ENCODE data around the gene LEFTY2. TPM values are rescaled to one million over a fixed set of nuclear protein-coding genes. Genes with fewer than 3 reads are reported as not detected.
"Not testable (repeated sequence)": the region's sequence is repeated elsewhere in the genome, so short reads cannot be mapped to it uniquely, and the experiment has no call there.

The LEFTY2 gene
- total and polyA plus RNA-seq, 3 experiments from 2014 or later, result not detected

- H3K4me3 ChIP-seq (ENCODE audit: low read length); H3K27ac Mint-ChIP-seq; H3K27me3 ChIP-seq (ENCODE audit: insufficient read depth, low read length, poor library complexity, severe bottlenecking); H3K9me3 Mint-ChIP-seq; POLR2A ChIA-PET; H3K4me1 ChIP-seq (ENCODE audit: insufficient read depth, low read length); H3K9me3 ChIP-seq (ENCODE audit: low read length); H3K27me3 Mint-ChIP-seq; H3K27ac ChIP-seq (ENCODE audit: low read depth, low read length); H3K4me3 Mint-ChIP-seq; DNase-seq; H3K36me3 ChIP-seq (ENCODE audit: insufficient read depth, low read length); H3K4me1 Mint-ChIP-seq: not testable (repeated sequence)
- peaks cover 0 to 28% (median 5%) of the 10 kb centered on the region in 3 donors for H3K36me3 Mint-ChIP-seq
- CTCF ChIA-PET, result interaction anchor here (0.7 to 4.6 kb wide), 17 partner anchors 13 to 656 kb away, joined by 3 to 21 read pairs (median 5); partner anchors contain the start of genes SRP9 and TMEM63A
These were observed 34.1 kb upstream of the LEFTY2 start for GRCh38 chr1:225975146-225975545.

GRCh38 chr1:225974454-225974853 lies 33.4 kb upstream of the LEFTY2 start:
- Histone ChIP-seq H3K36me3 (ENCODE audit: insufficient read depth, low read length) (peaks cover 1% of the 10 kb centered on the region), H3K27ac (ENCODE audit: low read depth, low read length) (no peak overlapping the region), H3K4me3 (ENCODE audit: low read length) (no peak overlapping the region), H3K27me3 (ENCODE audit: insufficient read depth, low read length, poor library complexity, severe bottlenecking) (no peaks in the 10 kb centered on the region), H3K9me3 (ENCODE audit: low read length) (no peaks in the 10 kb centered on the region), H3K4me1 (ENCODE audit: insufficient read depth, low read length) (no peaks in the 10 kb centered on the region)
- Mint-ChIP-seq H3K27ac (no peak overlapping the region), H3K4me1 (peaks cover 2 to 5% (median 4%) of the 10 kb centered on the region in 3 donors), H3K36me3 (peaks cover 0 to 21% (median 1%) of the 10 kb centered on the region in 3 donors), H3K4me3 (no peak overlapping the region), H3K9me3 (no peaks in the 10 kb centered on the region), H3K27me3 (no peaks in the 10 kb centered on the region)
- CTCF ChIA-PET, result interaction anchor here (1.2 to 4.6 kb wide), 8 partner anchors 14 to 655 kb away, joined by 3 to 21 read pairs (median 8); partner anchors contain the start of gene TMEM63A
- POLR2A ChIA-PET, result no interaction called here
- DNase-seq, result no peak

- H3K27ac ChIP-seq (ENCODE audit: low read depth, low read length), result no peak overlapping the region
- no peaks in the 10 kb centered on the region for H3K4me1 ChIP-seq (ENCODE audit: insufficient read depth, low read length)
- Mint-ChIP-seq H3K36me3 (peaks cover 0 to 13% (median 1%) of the 10 kb centered on the region in 3 donors), H3K9me3 (no peaks in the 10 kb centered on the region), H3K4me1 (peaks cover 2 to 5% (median 4%) of the 10 kb centered on the region in 3 donors), H3K4me3 (no peak overlapping the region), H3K27ac (no peak overlapping the region), H3K27me3 (no peaks in the 10 kb centered on the region)
- CTCF ChIA-PET, result interaction anchor here (1.0 to 4.6 kb wide), 5 partner anchors 10 to 654 kb away, joined by 3 to 21 read pairs (median 4); no protein-coding TSS in a partner anchor
- DNase-seq, result no peak
- no peak overlapping the region for H3K4me3 ChIP-seq (ENCODE audit: low read length)
- H3K9me3 ChIP-seq (ENCODE audit: low read length), result no peaks in the 10 kb centered on the region
- H3K36me3 ChIP-seq (ENCODE audit: insufficient read depth, low read length), result no peaks in the 10 kb centered on the region
- H3K27me3 ChIP-seq (ENCODE audit: insufficient read depth, low read length, poor library complexity, severe bottlenecking), result no peaks in the 10 kb centered on the region
- POLR2A ChIA-PET, result no interaction called here
These were observed 32.1 kb upstream of the LEFTY2 start for GRCh38 chr1:225973158-225973557.

GRCh38 chr1:225972344-225973152 lies 31.5 kb upstream of the LEFTY2 start:
- no peaks in the 10 kb centered on the region for H3K36me3 ChIP-seq (ENCODE audit: insufficient read depth, low read length)
- peaks cover 2 to 5% (median 4%) of the 10 kb centered on the region in 3 donors for H3K4me1 Mint-ChIP-seq
- peaks cover 0 to 8% (median 1%) of the 10 kb centered on the region in 3 donors for H3K36me3 Mint-ChIP-seq
- no peak for DNase-seq
- no peak overlapping the region for H3K27ac ChIP-seq (ENCODE audit: low read depth, low read length)
- H3K9me3 Mint-ChIP-seq, result no peaks in the 10 kb centered on the region
- CTCF ChIA-PET, result interaction anchor here (1.0 to 2.5 kb wide), 8 partner anchors 9 to 654 kb away, joined by 3 to 6 read pairs (median 3); no protein-coding TSS in a partner anchor
- H3K4me3 ChIP-seq (ENCODE audit: low read length), result no peak overlapping the region
- POLR2A ChIA-PET, result no interaction called here
- peak overlapping the region in 1 of 8 donors; percentile 38 for H3K27ac Mint-ChIP-seq
- H3K4me1 ChIP-seq (ENCODE audit: insufficient read depth, low read length), result no peaks in the 10 kb centered on the region
- H3K27me3 ChIP-seq (ENCODE audit: insufficient read depth, low read length, poor library complexity, severe bottlenecking), result no peaks in the 10 kb centered on the region
- H3K27me3 Mint-ChIP-seq, result no peaks in the 10 kb centered on the region
- H3K9me3 ChIP-seq (ENCODE audit: low read length), result no peaks in the 10 kb centered on the region
- no peak overlapping the region for H3K4me3 Mint-ChIP-seq

- POLR2A ChIA-PET; H3K36me3 Mint-ChIP-seq; H3K4me3 Mint-ChIP-seq; H3K4me1 Mint-ChIP-seq; H3K27ac ChIP-seq (ENCODE audit: low read depth, low read length); H3K4me3 ChIP-seq (ENCODE audit: low read length); H3K4me1 ChIP-seq (ENCODE audit: insufficient read depth, low read length); H3K36me3 ChIP-seq (ENCODE audit: insufficient read depth, low read length); H3K27ac Mint-ChIP-seq; H3K9me3 ChIP-seq (ENCODE audit: low read length); H3K9me3 Mint-ChIP-seq; H3K27me3 ChIP-seq (ENCODE audit: insufficient read depth, low read length, poor library complexity, severe bottlenecking); H3K27me3 Mint-ChIP-seq; DNase-seq: not testable (repeated sequence)
- CTCF ChIA-PET, result interaction anchor here (1.0 kb wide), 1 partner anchor 495 kb away, joined by 3 read pairs; no protein-coding TSS in a partner anchor
These were observed 29.7 kb upstream of the LEFTY2 start for GRCh38 chr1:225970592-225971157.

- H3K36me3 Mint-ChIP-seq; H3K36me3 ChIP-seq (ENCODE audit: insufficient read depth, low read length); H3K9me3 ChIP-seq (ENCODE audit: low read length); H3K27ac ChIP-seq (ENCODE audit: low read depth, low read length); H3K4me3 ChIP-seq (ENCODE audit: low read length); H3K4me1 Mint-ChIP-seq; H3K4me1 ChIP-seq (ENCODE audit: insufficient read depth, low read length); DNase-seq; POLR2A ChIA-PET; H3K27ac Mint-ChIP-seq; H3K4me3 Mint-ChIP-seq; H3K27me3 Mint-ChIP-seq; H3K9me3 Mint-ChIP-seq; H3K27me3 ChIP-seq (ENCODE audit: insufficient read depth, low read length, poor library complexity, severe bottlenecking): not testable (repeated sequence)
- CTCF ChIA-PET, result interaction anchor here (1.0 to 1.3 kb wide), 2 partner anchors 15 to 494 kb away, joined by 3 read pairs; no protein-coding TSS in a partner anchor
These were observed 28.7 kb upstream of the LEFTY2 start for GRCh38 chr1:225969751-225970150.

GRCh38 chr1:225965231-225965630 lies 24.2 kb upstream of the LEFTY2 start:
- no peak for DNase-seq
- no peak overlapping the region for H3K4me3 ChIP-seq (ENCODE audit: low read length)
- H3K27me3 Mint-ChIP-seq, result peaks cover 0 to 7% of the 10 kb centered on the region in 2 donors
- H3K36me3 ChIP-seq (ENCODE audit: insufficient read depth, low read length), result no peaks in the 10 kb centered on the region
- H3K27ac Mint-ChIP-seq, result peak overlapping the region in 1 of 8 donors; percentile 72
- POLR2A ChIA-PET, result no interaction called here
- CTCF ChIA-PET, result interaction anchor here (1.2 kb wide), 1 partner anchor 21 kb away, joined by 3 read pairs; no protein-coding TSS in a partner anchor
- H3K9me3 ChIP-seq (ENCODE audit: low read length), result no peaks in the 10 kb centered on the region
- no peaks in the 10 kb centered on the region for H3K27me3 ChIP-seq (ENCODE audit: insufficient read depth, low read length, poor library complexity, severe bottlenecking)
- H3K9me3 Mint-ChIP-seq, result no peaks in the 10 kb centered on the region
- H3K27ac ChIP-seq (ENCODE audit: low read depth, low read length), result no peak overlapping the region
- no peaks in the 10 kb centered on the region for H3K4me1 ChIP-seq (ENCODE audit: insufficient read depth, low read length)
- H3K4me3 Mint-ChIP-seq, result no peak overlapping the region
- no peaks in the 10 kb centered on the region for H3K36me3 Mint-ChIP-seq
- H3K4me1 Mint-ChIP-seq, result peaks cover 0 to 3% (median 0%) of the 10 kb centered on the region in 3 donors

Measured in CD8-positive, alpha-beta memory T cell (primary cell).